Measurements from ENCODE around the gene GPR63. TPM values are rescaled to one million over a fixed set of nuclear protein-coding genes. Genes with fewer than 3 reads are reported as not detected.
"Not testable (repeated sequence)": the region's sequence is repeated elsewhere in the genome, so short reads cannot be mapped to it uniquely, and the experiment has no call there.

The GPR63 gene
- 4.9 TPM for polyA plus RNA-seq (2013, experiment 1 of 2)
- 5.0 TPM for polyA plus RNA-seq (2013, experiment 2 of 2)

DNA sequence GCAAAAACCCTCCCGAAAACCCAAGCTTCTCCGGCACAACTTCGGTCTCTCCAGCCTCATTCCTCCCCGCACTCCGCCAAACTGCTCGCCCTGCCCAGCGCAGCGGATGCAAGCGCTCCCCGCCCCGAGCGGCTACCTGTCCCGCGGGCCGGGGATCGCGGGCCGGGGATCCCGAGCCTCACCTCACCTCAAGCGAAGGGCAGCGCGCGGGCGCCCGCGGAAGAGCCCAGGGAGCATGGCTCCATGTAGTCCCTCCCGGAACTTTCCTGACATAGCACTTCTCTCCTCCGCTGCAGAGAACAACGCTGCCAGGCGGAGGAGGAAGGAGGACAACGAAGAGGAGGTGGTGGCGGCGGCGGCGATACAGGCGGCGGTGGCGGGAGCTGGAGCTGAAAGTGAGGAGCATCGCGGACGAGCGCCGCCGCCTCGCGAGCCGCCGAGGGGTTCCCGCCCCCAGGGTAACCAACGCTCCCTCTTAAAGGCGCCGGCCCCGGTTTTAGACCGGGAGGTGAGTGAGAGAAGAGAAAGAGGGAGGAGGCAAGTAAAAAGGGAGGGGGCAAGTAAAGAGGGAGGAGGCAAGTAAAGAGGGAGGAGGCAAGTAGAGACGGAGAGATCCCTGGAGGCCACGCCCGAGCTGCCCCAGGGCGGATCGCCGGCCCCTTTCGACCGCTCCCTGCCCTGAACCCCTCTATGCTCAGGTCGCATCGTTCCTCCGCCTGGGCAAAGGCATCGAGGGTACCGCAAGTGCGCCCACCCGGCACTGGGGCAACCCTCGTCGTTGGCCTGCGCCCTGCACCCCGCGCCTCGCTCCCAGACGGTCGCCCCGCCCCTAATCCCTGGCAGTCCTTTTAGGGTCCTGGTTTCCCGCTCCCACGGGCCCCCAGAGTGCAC is at the start of gene GPR63:
TSS of gene GPR63 (minus strand) at position 397 of the 891 bp plus-strand sequence. CDS start 37,746 bp downstream, outside the sequence.
- H3K27me3 ChIP-seq (ENCODE audit: insufficient read depth, low read length), result peaks cover 15% of the 10 kb centered on the region
- peak within 1 kb of the TSS; percentile 85 for H3K27ac ChIP-seq (ENCODE audit: low read depth, low read length)
- no peaks in the 10 kb centered on the region for H3K9me3 ChIP-seq (ENCODE audit: insufficient read depth, low read depth, low read length)

GRCh38 chr6:96886519-96886918 is 49.2 kb upstream of the GPR63 start:
- no peak overlapping the region for H3K27ac ChIP-seq (ENCODE audit: low read depth, low read length)
- H3K36me3 ChIP-seq (ENCODE audit: insufficient read depth, low read length), result peaks cover 19% of the 10 kb centered on the region
- no peak overlapping the region for H3K4me3 ChIP-seq (ENCODE audit: low read length)
- H3K4me1 ChIP-seq (ENCODE audit: insufficient read depth, low read length), result no peaks in the 10 kb centered on the region
- no peaks in the 10 kb centered on the region for H3K27me3 ChIP-seq (ENCODE audit: insufficient read depth, low read length)
- no peak overlapping the region for H3K9ac ChIP-seq (ENCODE audit: low read depth, low read length)
- WGBS, result no CpG with 5 or more reads among the region's 1 CpG
- H3K9me3 ChIP-seq (ENCODE audit: insufficient read depth, low read depth, low read length), result no peaks in the 10 kb centered on the region

More for the DNA sequence above, at the start of gene GPR63:
- H3K36me3 ChIP-seq (ENCODE audit: insufficient read depth, low read length), result no peaks in the 10 kb centered on the region
- under 1% methylated on average over 79 of the region's 80 CpGs for WGBS
- peak within 1 kb of the TSS; percentile 87 for H3K9ac ChIP-seq (ENCODE audit: low read depth, low read length)
- H3K4me1 ChIP-seq (ENCODE audit: insufficient read depth, low read length), result peaks cover 14% of the 10 kb centered on the region
- peak within 1 kb of the TSS; percentile 90 for H3K4me3 ChIP-seq (ENCODE audit: low read length)

GRCh38 chr6:96885187-96885631 is 47.9 kb upstream of the GPR63 start:
- not testable (repeated sequence) for H3K27ac ChIP-seq (ENCODE audit: low read depth, low read length); H3K27me3 ChIP-seq (ENCODE audit: insufficient read depth, low read length); H3K9ac ChIP-seq (ENCODE audit: low read depth, low read length); H3K4me3 ChIP-seq (ENCODE audit: low read length); H3K4me1 ChIP-seq (ENCODE audit: insufficient read depth, low read length); H3K36me3 ChIP-seq (ENCODE audit: insufficient read depth, low read length); H3K9me3 ChIP-seq (ENCODE audit: insufficient read depth, low read depth, low read length)
- WGBS, result 87% methylated on average over 5 of the region's 5 CpGs

GRCh38 chr6:96878143-96878542 is 40.9 kb upstream of the GPR63 start:
- no peaks in the 10 kb centered on the region for H3K9me3 ChIP-seq (ENCODE audit: insufficient read depth, low read depth, low read length)
- H3K4me3 ChIP-seq (ENCODE audit: low read length), result no peak overlapping the region
- no peaks in the 10 kb centered on the region for H3K36me3 ChIP-seq (ENCODE audit: insufficient read depth, low read length)
- no peak overlapping the region for H3K9ac ChIP-seq (ENCODE audit: low read depth, low read length)
- no peak overlapping the region for H3K27ac ChIP-seq (ENCODE audit: low read depth, low read length)
- no peaks in the 10 kb centered on the region for H3K27me3 ChIP-seq (ENCODE audit: insufficient read depth, low read length)
- no peaks in the 10 kb centered on the region for H3K4me1 ChIP-seq (ENCODE audit: insufficient read depth, low read length)

DNA sequence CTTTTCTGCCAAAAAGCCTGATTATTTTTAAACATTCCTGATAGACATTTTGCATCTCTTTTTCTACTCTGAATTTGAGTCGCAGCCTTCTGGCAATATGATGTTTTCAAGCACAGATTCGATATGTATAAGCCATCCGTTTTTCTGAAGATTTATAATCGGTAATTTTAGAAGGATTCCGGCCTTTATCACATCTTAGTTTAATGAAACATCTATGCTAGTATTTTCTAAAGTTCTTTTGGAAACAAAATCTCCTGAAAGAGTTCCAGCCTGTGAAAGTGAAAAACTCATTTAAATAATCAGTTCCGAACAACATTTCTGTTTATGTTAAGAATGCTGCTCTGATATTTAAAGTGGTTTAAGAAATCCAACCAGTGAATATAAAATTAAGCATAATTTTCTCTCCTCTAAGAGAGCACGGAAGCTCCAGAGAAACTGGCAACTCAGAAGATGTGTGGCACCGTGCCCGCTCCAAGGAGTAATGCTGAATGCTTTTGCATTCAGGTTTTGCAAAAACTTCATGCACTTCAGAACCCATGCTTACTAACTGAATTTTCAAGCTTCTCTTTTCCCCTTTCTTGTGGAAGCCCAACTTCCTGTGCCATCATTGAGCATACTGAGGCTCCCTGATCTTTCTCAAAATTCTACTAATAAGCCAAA is 39.7 kb upstream of the GPR63 start:
- H3K4me3 ChIP-seq (ENCODE audit: low read length), result no peak overlapping the region
- WGBS, result 99% methylated on average over 9 of the region's 9 CpGs
- H3K27me3 ChIP-seq (ENCODE audit: insufficient read depth, low read length), result no peaks in the 10 kb centered on the region
- no peaks in the 10 kb centered on the region for H3K9me3 ChIP-seq (ENCODE audit: insufficient read depth, low read depth, low read length)
- no peaks in the 10 kb centered on the region for H3K4me1 ChIP-seq (ENCODE audit: insufficient read depth, low read length)
- no peaks in the 10 kb centered on the region for H3K36me3 ChIP-seq (ENCODE audit: insufficient read depth, low read length)
- no peak overlapping the region for H3K9ac ChIP-seq (ENCODE audit: low read depth, low read length)
- H3K27ac ChIP-seq (ENCODE audit: low read depth, low read length), result no peak overlapping the region

DNA sequence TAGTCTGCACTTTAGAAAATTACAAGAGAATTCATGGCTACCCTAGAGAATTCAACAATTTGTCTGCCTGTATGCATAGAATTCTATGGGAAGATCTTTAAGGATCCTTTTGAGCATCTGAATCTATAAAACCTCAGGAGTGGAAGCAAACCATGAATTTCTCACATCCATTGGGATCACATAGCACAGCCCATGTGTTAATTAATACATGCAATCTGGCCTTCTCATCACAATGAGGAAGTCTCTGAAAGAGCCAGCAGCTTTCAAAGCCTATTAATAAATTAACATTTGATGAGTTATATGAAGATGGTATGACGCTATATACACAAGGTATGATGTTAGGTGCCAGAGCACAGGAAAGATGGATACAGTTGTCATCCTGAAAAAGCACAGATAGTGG is 35.7 kb upstream of the GPR63 start:
- H3K36me3 ChIP-seq (ENCODE audit: insufficient read depth, low read length), result no peaks in the 10 kb centered on the region
- H3K27ac ChIP-seq (ENCODE audit: low read depth, low read length), result no peak overlapping the region
- H3K27me3 ChIP-seq (ENCODE audit: insufficient read depth, low read length), result no peaks in the 10 kb centered on the region
- no peaks in the 10 kb centered on the region for H3K9me3 ChIP-seq (ENCODE audit: insufficient read depth, low read depth, low read length)
- WGBS, result 93% methylated on average over 1 of the region's 1 CpG
- H3K4me3 ChIP-seq (ENCODE audit: low read length), result no peak overlapping the region
- H3K9ac ChIP-seq (ENCODE audit: low read depth, low read length), result no peak overlapping the region
- H3K4me1 ChIP-seq (ENCODE audit: insufficient read depth, low read length), result no peaks in the 10 kb centered on the region

GRCh38 chr6:96865055-96865405 is 27.8 kb upstream of the GPR63 start:
- Histone ChIP-seq H3K36me3 (ENCODE audit: insufficient read depth, low read length) (no peaks in the 10 kb centered on the region), H3K27me3 (ENCODE audit: insufficient read depth, low read length) (no peaks in the 10 kb centered on the region), H3K27ac (ENCODE audit: low read depth, low read length) (no peak overlapping the region), H3K4me1 (ENCODE audit: insufficient read depth, low read length) (no peaks in the 10 kb centered on the region), H3K9me3 (ENCODE audit: insufficient read depth, low read depth, low read length) (0 out of 2 replicates have a peak, but pooled peaks cover 2% of the 10 kb centered on the region), H3K4me3 (ENCODE audit: low read length) (no peak overlapping the region), H3K9ac (ENCODE audit: low read depth, low read length) (no peak overlapping the region)
- 100% methylated on average over 3 of the region's 3 CpGs for WGBS

DNA sequence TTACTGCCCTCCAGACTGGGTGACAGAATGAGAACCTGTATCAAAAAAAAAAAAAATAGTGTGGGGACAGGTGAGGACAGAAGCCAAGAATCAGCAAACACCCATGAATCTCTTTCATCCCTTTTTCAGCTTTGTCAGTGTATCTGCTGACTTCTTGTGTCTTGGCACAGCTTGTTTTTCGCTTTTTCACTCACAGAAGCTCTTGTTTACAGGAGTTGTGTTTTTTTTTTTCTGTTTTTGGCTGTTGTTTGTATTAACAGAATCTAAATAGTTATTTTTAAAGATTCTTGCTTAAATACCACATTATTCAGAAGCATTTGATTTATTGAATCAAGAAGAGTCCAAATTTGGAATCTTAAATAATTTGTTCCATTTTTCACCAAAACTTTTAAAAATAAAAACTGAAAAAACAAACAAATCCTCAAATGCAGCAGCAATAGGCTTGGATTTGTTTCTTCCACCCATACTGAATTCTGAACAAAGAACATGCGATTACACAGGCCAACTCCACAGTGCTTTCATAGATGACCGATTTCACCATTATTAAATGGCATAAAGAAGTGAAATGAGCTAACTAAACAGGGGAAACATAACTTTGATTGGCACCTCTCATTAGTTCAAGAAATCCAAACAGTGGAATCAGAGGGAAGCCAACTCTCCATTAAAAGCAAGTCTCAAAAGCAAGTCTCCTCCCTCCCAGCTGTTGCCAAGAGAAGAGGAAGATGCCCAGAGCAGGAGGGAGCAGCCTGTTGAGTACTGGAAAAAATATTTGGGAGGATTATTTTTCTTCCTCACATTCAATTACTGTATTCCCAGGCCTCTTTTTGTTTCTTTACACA is 27.2 kb upstream of the GPR63 start:
- 82% methylated on average over 2 of the region's 3 CpGs for WGBS
- no peaks in the 10 kb centered on the region for H3K27me3 ChIP-seq (ENCODE audit: insufficient read depth, low read length)

GRCh38 chr6:96862560-96862959 is 25.3 kb upstream of the GPR63 start:
- no peaks in the 10 kb centered on the region for H3K27me3 ChIP-seq (ENCODE audit: insufficient read depth, low read length)
- no peak overlapping the region for H3K4me3 ChIP-seq (ENCODE audit: low read length)
- H3K27ac ChIP-seq (ENCODE audit: low read depth, low read length), result no peak overlapping the region
- H3K9me3 ChIP-seq (ENCODE audit: insufficient read depth, low read depth, low read length), result 0 out of 2 replicates have a peak, but pooled peaks cover 2% of the 10 kb centered on the region
- no peaks in the 10 kb centered on the region for H3K4me1 ChIP-seq (ENCODE audit: insufficient read depth, low read length)
- no CpG with 5 or more reads among the region's 1 CpG for WGBS
- H3K36me3 ChIP-seq (ENCODE audit: insufficient read depth, low read length), result no peaks in the 10 kb centered on the region
- H3K9ac ChIP-seq (ENCODE audit: low read depth, low read length), result no peak overlapping the region

More for the DNA sequence above, 27.2 kb upstream of the GPR63 start:
- Histone ChIP-seq H3K27ac (ENCODE audit: low read depth, low read length) (no peak overlapping the region), H3K9ac (ENCODE audit: low read depth, low read length) (no peak overlapping the region), H3K36me3 (ENCODE audit: insufficient read depth, low read length) (no peaks in the 10 kb centered on the region), H3K9me3 (ENCODE audit: insufficient read depth, low read depth, low read length) (0 out of 2 replicates have a peak, but pooled peaks cover 2% of the 10 kb centered on the region), H3K4me1 (ENCODE audit: insufficient read depth, low read length) (no peaks in the 10 kb centered on the region), H3K4me3 (ENCODE audit: low read length) (no peak overlapping the region)

GRCh38 chr6:96861588-96861987 is 24.3 kb upstream of the GPR63 start:
- Histone ChIP-seq H3K9me3 (ENCODE audit: insufficient read depth, low read depth, low read length) (0 out of 2 replicates have a peak, but pooled peaks cover 2% of the 10 kb centered on the region), H3K4me3 (ENCODE audit: low read length) (no peak overlapping the region), H3K27me3 (ENCODE audit: insufficient read depth, low read length) (no peaks in the 10 kb centered on the region), H3K36me3 (ENCODE audit: insufficient read depth, low read length) (no peaks in the 10 kb centered on the region), H3K9ac (ENCODE audit: low read depth, low read length) (no peak overlapping the region), H3K4me1 (ENCODE audit: insufficient read depth, low read length) (no peaks in the 10 kb centered on the region), H3K27ac (ENCODE audit: low read depth, low read length) (no peak overlapping the region)

- 95% methylated on average over 1 of the region's 1 CpG for WGBS
- no peaks in the 10 kb centered on the region for H3K36me3 ChIP-seq (ENCODE audit: insufficient read depth, low read length)
Measured at GRCh38 chr6:96856856-96857255, 19.6 kb upstream of the GPR63 start.

More at GRCh38 chr6:96856856-96857255, 19.6 kb upstream of the GPR63 start:
- H3K4me3 ChIP-seq (ENCODE audit: low read length), result no peak overlapping the region
- H3K27me3 ChIP-seq (ENCODE audit: insufficient read depth, low read length), result no peaks in the 10 kb centered on the region
- no peak overlapping the region for H3K9ac ChIP-seq (ENCODE audit: low read depth, low read length)
- no peak overlapping the region for H3K27ac ChIP-seq (ENCODE audit: low read depth, low read length)
- H3K9me3 ChIP-seq (ENCODE audit: insufficient read depth, low read depth, low read length), result peaks cover 13% of the 10 kb centered on the region
- H3K4me1 ChIP-seq (ENCODE audit: insufficient read depth, low read length), result no peaks in the 10 kb centered on the region
